ENCODE measurements around the gene SYT1.

Gene SYT1

GRCh38 chr12:79057540-79057939, 193.0 kb downstream of the SYT1 start:
- DNase-seq (ENCODE audit: low read depth), result no peak

- no peak for DNase-seq (ENCODE audit: low read depth)
Observed at GRCh38 chr12:79058342-79058741, 193.8 kb downstream of the SYT1 start.

GRCh38 chr12:79059557-79059956, 195.0 kb downstream of the SYT1 start:
- no peak for DNase-seq (ENCODE audit: low read depth)

- DNase-seq (ENCODE audit: low read depth), result no peak
Observed at GRCh38 chr12:79063258-79063657, 198.7 kb downstream of the SYT1 start.

DNA sequence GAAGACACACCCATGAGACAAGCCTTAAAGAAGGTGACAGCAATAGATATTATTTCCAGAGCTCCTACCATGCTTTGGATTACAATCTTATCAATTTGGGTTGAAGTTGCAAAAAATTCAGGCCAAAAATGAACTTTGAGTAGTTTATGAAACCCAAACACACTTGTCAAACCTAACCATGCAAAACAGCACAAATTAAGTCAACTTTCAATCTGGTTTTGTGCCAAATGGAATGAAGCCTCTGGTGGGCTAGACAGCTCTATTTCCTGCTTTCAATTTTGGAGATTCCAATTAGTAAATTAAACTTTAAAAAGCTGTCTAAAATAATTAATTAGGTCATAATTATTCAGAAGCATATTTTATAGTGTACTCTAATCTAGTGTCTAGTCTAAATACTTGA, 203.4 kb downstream of the SYT1 start:
- no peak for DNase-seq (ENCODE audit: low read depth)

DNA sequence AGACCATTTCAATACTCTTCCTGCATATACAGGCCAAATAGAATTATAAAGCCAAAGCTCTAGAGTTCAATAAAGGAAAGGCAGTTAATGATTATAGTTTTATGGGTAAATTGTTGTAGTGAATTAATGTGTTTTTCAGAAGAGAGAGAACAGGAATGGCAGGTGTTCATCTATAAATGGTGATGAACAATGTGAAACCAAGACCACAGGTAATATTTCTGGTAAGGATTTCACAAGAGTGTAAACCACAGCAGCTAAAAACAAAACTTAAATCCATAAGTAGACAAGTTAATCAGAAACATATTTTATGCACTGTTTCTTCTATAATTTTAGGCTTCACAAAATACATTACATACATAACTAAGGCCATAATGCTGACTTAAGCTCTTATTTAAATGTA, 204.4 kb downstream of the SYT1 start:
- DNase-seq (ENCODE audit: low read depth), result no peak

- no peak for DNase-seq (ENCODE audit: low read depth)
Observed at GRCh38 chr12:79071498-79071897, 206.9 kb downstream of the SYT1 start.

DNA sequence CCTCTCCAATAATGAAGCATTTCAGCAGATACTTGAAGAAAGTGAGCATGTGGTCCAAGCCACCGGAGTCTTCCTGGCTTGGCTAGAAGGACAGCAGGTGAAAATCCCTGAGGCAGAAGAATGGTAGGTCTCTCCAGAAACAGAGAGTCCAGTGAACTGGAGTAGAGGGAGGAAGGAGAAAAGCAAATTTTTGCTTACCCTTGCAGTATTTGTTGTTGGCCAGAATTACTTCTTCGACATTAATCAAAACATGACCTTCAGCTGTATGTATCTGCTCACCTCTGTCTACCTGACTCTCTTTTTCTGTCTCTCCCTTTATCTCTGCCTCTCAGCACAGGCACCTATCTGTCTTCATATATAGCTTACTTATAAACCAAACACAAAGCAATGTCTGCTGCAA, 208.9 kb downstream of the SYT1 start:
- DNase-seq (ENCODE audit: low read depth), result no peak

- no peak for DNase-seq (ENCODE audit: low read depth)
Observed at GRCh38 chr12:79082595-79082994, 218.0 kb downstream of the SYT1 start.

DNA sequence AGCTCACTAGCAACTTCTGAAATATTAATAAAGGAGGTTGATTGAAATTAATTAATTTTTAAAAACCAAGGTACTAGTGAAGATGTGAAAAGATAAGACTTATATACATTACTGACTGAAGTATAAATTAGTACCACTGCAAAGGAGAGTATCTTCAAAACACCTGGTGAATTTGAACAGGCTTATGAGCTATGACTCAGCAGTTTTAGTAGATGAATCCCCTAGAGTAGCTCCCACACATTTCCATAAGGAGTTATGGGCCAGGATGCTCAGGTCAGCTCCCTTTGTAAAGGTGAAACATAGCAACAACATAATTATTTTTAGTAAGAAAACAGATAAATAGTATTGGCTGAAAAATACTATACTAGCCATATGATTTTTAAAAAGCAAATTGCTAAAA, 218.6 kb downstream of the SYT1 start:
- DNase-seq (ENCODE audit: low read depth), result no peak

- no peak for DNase-seq (ENCODE audit: low read depth)
Observed at GRCh38 chr12:79085106-79085682, 220.6 kb downstream of the SYT1 start.

DNA sequence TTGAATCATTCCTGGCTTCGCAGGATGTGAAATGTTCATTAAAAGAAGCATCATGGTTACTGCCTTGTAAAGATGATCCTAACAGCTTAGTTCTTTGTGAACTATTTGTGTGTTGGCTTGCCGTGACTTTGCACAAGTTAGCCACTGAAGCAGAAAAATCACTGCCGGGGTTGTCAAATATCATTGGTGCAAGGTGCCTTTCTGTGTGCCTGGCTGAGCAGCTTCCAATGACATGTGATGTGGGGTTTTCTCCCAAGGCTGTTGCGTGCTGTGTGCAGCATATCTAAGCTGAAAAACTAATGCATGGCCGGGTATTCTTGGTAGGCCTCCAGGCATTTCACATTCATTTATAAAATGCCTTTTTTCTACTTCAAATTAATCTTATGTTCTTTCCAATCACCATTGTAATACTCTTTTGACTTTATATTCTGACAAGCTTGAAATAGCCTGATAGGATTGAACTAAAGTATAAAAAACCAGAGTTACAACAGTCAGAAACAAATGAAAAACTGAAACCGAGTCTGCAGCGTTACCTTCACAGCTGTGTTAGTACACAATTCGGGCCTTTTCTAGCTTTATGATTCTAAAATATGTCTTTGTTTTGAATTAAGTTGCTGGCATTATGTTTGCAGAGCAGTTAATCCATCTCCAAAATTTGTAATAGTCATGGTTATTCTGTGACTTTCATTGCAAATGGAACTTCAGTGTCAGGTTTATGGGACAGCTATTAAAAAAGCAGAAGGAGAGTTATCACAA, 222.1 kb downstream of the SYT1 start:
- DNase-seq (ENCODE audit: low read depth), result no peak

DNA sequence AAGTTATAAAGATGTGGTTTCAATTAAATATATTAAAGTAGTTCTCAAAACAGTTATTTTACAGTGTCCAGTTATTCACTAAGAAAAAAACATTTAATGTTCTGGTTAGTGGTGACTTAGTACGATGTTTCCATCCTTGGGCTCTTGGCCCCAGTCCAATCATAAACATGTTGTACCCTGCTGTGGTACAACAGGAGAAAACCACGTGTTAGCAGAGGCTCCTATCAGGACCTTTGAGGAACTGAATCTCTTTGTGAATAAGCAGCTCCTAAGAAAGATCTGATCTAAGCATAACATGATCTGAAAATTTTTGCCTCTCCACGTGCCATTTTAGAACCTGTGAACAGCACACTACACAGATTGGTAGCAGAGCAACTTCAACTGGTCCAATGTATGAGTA, 234.0 kb downstream of the SYT1 start:
- peak; percentile 35 for DNase-seq (ENCODE audit: low read depth)

- DNase-seq (ENCODE audit: low read depth), result no peak
Observed at GRCh38 chr12:79108962-79109361, 244.4 kb downstream of the SYT1 start.

GRCh38 chr12:79114896-79115295, 250.3 kb downstream of the SYT1 start:
- DNase-seq (ENCODE audit: low read depth), result no peak

DNA sequence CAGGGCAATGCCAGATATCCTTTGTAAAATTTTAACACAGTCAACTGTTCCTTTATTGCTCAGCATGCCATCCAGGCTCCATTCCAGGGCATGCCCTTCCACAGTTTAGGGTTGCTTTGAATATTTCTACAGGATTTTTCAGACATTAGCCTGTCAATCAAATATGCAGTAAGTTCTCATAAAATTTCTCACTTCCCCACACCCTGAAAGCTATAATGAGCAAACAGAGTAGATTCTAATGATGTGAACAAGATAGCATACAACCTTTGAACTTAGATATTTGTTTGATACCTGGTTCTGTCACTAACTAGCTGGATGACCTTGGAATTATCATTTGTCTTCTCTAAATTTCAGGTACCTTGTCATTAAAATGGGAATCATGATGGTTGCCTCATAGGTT, 251.2 kb downstream of the SYT1 start:
- no peak for DNase-seq (ENCODE audit: low read depth)

DNA sequence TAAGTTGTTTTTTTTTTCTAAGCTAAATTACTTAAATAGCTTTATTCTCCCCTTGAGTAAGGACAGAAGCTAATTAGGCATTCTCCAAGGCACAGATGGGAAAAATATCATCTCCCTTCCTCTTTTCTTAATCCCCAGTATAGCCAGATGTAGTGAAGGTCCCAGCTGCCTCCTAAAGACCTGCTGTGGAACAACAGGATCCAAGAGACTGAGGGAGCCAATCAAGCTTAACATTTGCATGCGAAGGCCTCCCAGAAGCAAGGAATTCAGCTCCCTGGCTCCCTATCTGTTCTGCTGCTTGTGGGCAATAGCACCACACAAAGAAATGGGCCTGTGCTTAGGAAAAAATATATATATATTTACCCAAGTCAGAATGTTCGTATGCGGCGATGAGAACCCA, 255.2 kb downstream of the SYT1 start:
- no peak for DNase-seq (ENCODE audit: low read depth)

- no peak for DNase-seq (ENCODE audit: low read depth)
Observed at GRCh38 chr12:79121486-79121885, 256.9 kb downstream of the SYT1 start.

DNA sequence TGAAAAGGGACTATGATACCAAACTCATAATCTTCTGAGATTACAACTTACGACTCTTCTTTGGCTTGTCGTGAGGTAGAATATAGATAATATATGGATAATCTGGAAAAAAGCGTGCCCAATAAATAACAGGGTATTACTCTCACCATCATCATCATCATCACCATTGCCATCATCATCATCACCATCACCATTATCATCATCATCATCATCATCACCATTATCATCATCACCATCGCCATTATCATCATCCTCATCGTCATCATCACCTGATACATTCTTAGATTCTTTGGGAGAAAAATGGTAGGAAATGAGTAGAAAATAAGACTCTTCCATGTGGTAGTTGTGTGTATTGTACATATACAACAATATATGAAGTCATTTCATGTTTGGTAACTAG, 259.8 kb downstream of the SYT1 start:
- DNase-seq (ENCODE audit: low read depth), result no peak

DNA sequence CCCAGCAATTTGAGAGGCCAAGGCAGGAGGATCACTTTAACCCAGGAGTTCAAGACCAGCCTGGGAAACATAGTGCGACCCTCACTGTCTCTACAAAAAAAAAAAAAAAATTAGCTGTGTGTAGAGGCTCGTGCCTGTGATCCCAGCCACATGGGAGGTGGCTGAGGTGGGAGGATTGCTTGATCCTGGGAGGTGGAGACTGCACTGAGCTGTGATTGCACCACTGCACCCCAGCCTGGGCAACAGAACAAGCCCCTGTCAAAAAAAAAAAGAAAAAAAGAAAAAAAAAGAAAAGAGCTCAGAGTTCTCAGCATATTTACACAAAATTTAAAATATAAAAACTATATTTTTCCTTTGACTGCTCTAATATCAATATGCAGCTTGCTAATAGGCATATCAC, 260.8 kb downstream of the SYT1 start:
- DNase-seq (ENCODE audit: low read depth), result no peak

DNA sequence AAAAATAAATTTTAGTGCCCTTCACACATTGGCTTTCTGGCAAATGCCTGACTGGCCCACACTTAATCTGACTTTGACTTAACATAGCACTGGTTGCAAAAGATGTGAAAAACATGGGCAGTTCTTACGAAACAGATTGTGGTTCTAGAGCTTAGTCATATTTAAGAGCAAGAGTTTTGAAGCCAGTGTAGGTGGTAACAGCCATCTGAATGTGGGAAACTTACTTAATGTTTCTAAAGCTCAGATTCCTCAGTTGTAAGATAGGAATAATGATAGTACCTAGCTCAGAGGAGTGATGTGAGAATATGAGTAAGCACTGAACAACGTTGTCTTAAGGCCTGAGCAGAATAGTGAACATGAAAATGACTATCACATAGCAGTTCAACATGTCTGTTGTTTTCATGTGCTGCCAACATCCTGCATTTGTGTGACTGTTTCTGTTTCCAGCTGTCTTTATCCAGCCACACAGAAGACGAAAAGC, 262.7 kb downstream of the SYT1 start:
- DNase-seq (ENCODE audit: low read depth), result peak; percentile 79

DNA sequence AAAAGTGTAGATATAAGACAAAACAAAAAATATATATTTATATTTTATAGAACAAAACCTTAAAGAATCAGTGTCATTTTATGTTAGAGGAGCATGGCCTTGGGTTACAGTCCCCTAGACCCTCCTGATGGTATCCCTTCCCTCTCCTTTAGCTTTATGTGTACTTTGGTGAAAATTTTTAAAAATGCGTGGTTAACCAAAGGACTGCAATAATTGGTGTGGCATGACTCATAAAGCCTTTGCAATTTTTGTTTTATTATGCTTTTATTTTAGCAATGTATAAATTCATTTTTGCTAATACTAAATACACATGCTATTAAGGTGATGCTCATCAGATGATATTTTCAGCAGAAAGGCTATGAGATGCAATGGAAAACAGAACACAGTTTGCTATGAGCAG, 264.4 kb downstream of the SYT1 start:
- DNase-seq (ENCODE audit: low read depth), result no peak

- no peak for DNase-seq (ENCODE audit: low read depth)
Observed at GRCh38 chr12:79138872-79139271, 274.3 kb downstream of the SYT1 start.

GRCh38 chr12:79140711-79141110, 276.1 kb downstream of the SYT1 start:
- no peak for DNase-seq (ENCODE audit: low read depth)

Measured in fibroblast of gingiva (primary cell).